ENCODE results near the gene ZNRF3.
"Not testable (repeated sequence)": the region's sequence is repeated elsewhere in the genome, so short reads cannot be mapped to it uniquely, and the experiment has no call there.

The ZNRF3 gene

GRCh38 chr22:28984482-28985158, 101.2 kb downstream of the ZNRF3 start:
- no peak for DNase-seq (ENCODE audit: low read depth)

GRCh38 chr22:28985581-28986290, 102.4 kb downstream of the ZNRF3 start:
- DNase-seq (ENCODE audit: low read depth), result no peak

GRCh38 chr22:28986366-28986765, 103.0 kb downstream of the ZNRF3 start:
- DNase-seq (ENCODE audit: low read depth), result no peak

- DNase-seq (ENCODE audit: low read depth), result no peak
These were observed 105.1 kb downstream of the ZNRF3 start for GRCh38 chr22:28988457-28988856.

- no peak for DNase-seq (ENCODE audit: low read depth)
These were observed 105.7 kb downstream of the ZNRF3 start for GRCh38 chr22:28989035-28989464.

GRCh38 chr22:28989484-28989883, 106.1 kb downstream of the ZNRF3 start:
- no peak for DNase-seq (ENCODE audit: low read depth)

GRCh38 chr22:28989912-28990311, 106.5 kb downstream of the ZNRF3 start:
- no peak for DNase-seq (ENCODE audit: low read depth)

GRCh38 chr22:28992565-28993356, 109.4 kb downstream of the ZNRF3 start:
- no peak for DNase-seq (ENCODE audit: low read depth)

- no peak for DNase-seq (ENCODE audit: low read depth)
These were observed 111.2 kb downstream of the ZNRF3 start for GRCh38 chr22:28994522-28994921.

GRCh38 chr22:28995551-28995950, 112.2 kb downstream of the ZNRF3 start:
- DNase-seq (ENCODE audit: low read depth), result no peak

GRCh38 chr22:28997342-28997741, 114.0 kb downstream of the ZNRF3 start:
- no peak for DNase-seq (ENCODE audit: low read depth)

GRCh38 chr22:28998681-28999080, 115.3 kb downstream of the ZNRF3 start:
- no peak for DNase-seq (ENCODE audit: low read depth)

- no peak for DNase-seq (ENCODE audit: low read depth)
These were observed 116.1 kb downstream of the ZNRF3 start for GRCh38 chr22:28999510-28999909.

- no peak for DNase-seq (ENCODE audit: low read depth)
These were observed 116.7 kb downstream of the ZNRF3 start for GRCh38 chr22:28999919-29000556.

GRCh38 chr22:29000641-29001040, 117.3 kb downstream of the ZNRF3 start:
- DNase-seq (ENCODE audit: low read depth), result no peak

GRCh38 chr22:29002603-29003002, 119.2 kb downstream of the ZNRF3 start:
- no peak for DNase-seq (ENCODE audit: low read depth)

- DNase-seq (ENCODE audit: low read depth), result no peak
These were observed 120.2 kb downstream of the ZNRF3 start for GRCh38 chr22:29003552-29003951.

GRCh38 chr22:29003975-29004646, 120.7 kb downstream of the ZNRF3 start:
- DNase-seq (ENCODE audit: low read depth), result no peak

- DNase-seq (ENCODE audit: low read depth), result no peak
These were observed 121.4 kb downstream of the ZNRF3 start for GRCh38 chr22:29004647-29005371.

- DNase-seq (ENCODE audit: low read depth), result not testable (repeated sequence)
These were observed 122.4 kb downstream of the ZNRF3 start for GRCh38 chr22:29005754-29006153.

- DNase-seq (ENCODE audit: low read depth), result no peak
These were observed 123.0 kb downstream of the ZNRF3 start for GRCh38 chr22:29006346-29006745.
